ENCODE results near the gene EML6.
"Not testable (repeated sequence)": the region's sequence is repeated elsewhere in the genome, so short reads cannot be mapped to it uniquely, and the experiment has no call there.

The EML6 gene

DNA sequence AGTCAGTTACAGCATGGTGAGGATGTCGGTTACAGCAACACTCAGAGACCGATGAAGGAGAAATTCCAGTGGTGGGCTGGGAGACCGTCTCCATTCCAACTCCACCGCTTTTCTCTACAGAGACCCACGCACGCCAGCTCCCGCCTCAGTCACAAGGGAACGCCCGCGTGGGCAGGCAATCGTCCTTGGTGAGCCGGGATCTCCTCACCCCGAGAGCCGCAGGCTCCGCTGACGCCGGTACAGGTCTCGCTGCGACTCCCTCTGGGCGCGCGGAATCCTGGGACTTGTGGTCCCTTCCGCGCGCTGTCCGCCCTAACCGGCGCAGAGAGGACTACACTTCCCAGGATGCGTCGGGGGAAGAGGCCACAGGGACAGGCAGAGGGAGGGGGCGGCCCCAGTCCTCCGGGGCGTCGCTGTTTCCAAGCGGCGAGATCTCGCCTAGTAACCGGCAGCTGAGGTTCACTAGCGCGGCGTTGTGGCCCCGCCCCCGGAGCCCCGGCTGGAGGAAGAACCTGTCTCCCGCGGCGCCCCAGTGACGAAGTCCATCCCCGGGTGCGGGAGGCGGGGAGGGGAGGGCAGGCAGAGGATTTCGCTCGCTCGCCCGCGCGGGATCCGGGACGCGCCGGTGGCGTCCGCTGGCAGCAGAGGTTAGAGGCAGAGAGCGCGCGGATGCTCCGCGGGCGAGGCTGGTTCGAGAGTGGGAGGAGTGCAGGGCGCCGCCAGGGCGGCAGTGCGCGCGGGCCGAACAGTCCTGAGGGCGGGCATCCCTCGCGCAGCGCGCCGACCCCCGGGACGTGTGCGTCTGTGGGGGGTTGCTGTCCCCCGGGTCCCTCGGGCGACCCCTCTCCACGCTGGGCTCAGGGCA is at the start of gene EML6:
TSS of gene EML6 (plus strand) at position 532 of the 865 bp plus-strand sequence. CDS start 1,400 bp downstream, outside the sequence.
- peak; percentile 99 for DNase-seq

DNA sequence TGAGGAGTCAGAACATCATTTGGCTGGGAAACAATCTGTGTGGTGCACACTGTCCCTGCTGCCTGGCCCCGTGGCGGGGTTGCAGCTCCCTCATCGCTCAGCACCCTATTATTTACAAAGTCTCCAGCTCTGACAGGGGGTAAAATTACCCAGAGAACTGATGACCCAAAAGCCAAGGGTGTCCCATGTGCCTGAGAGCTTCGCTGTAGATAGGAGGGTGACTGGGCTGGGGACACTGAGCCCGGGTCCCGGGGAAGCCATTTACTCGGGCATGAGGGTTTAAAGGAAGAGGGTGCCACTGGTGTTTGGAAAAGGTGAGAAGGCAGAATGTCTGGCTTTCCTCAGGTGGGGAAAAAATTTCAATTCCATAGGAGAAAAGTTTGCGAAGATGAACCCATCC is 48.2 kb upstream of the EML6 start:
- no peak for DNase-seq

DNA sequence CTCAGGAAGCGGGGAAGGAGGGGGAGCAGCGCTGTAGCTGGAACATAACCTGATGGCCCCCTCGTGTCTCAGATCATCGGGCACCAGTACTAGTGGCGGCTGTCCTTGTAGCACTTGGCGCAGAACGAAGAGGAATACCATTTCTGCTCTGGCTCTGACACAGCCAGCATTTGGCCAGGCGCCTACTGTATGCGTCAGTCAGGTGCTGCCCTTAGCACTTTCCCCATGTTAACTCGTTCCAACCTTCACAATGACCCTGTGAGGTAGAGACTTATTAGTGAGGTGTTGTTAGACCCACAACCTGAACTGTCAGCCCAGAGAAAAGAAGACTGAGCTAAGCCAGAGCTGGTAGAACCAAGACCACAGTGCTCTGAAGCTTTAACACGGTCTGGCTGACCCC is 47.7 kb upstream of the EML6 start:
- DNase-seq: no peak

DNA sequence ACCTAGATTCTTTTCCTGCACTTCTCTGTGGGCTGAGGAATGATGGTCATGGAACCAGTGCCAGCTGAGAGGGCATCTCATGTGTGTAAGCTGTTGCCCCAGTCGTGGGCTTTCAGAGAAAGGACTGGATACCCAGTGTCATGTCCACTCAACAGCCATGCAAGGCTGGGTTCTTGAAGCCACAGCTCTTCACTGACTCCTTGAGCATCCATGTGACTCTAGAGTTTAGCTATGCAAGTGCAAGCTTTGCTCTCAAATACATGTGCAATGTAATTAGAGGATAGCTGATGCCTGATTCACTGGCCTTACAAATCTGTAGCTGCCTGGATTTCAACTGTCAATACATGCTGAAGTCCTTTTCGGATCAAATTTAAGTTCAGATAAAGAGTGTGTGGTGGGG is 46.8 kb upstream of the EML6 start:
- no peak for DNase-seq

DNA sequence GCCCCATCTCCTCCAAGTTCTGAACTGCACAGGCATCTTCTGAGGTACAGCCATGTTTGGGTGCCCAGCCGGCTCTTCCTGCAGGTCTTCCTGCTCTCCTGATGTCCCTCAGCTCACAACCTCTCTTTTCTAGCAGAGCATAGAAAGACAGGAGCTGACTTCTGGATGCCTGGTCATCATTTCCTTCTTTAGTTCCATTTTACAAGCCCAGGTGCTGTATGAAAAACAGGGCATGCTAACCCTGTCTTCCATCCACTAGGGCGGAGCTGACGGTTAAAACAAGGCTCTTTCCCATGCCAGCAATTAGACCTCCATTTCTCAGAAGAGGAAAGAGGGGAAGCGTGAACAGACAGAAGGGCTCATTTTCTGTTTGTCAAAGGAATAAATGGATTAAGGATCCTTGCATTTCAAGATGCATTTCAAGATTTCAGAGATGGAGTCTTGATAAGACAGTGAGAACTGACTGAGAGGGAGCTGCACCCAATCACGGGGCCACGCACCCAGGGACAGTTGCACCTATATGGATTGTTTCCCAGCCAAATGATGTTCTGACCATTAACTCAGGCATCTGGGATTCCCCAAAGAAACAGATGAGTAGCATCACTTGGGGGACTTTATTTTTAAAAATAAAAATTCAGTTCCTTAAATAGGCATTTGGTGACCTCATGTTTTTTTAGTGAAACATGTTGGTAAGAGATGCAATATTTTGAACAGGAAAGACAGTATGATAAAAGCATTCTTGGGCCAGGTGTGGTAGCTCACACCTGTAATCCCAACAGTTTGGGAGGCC is 45.8 kb upstream of the EML6 start:
- no peak for DNase-seq

DNA sequence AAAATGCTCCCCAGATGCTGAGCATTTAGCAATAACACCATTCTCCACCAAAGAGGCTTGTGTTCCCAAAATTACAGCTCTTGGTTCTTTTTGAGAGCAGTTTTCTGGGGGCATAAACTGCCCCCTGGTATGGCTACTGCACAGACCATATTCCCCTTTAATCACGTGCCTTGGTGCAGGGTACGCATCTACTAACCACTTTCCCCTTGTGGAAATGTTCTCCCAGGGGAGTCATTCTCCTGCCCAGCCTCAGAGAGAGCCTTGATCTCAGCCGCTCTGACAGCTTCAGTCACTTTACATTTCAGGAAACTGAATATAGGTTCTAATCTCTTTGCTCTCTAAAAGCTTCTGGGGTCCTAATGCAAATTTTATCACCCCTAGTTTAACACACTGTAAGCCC is 44.7 kb upstream of the EML6 start:
- no peak for DNase-seq

DNA sequence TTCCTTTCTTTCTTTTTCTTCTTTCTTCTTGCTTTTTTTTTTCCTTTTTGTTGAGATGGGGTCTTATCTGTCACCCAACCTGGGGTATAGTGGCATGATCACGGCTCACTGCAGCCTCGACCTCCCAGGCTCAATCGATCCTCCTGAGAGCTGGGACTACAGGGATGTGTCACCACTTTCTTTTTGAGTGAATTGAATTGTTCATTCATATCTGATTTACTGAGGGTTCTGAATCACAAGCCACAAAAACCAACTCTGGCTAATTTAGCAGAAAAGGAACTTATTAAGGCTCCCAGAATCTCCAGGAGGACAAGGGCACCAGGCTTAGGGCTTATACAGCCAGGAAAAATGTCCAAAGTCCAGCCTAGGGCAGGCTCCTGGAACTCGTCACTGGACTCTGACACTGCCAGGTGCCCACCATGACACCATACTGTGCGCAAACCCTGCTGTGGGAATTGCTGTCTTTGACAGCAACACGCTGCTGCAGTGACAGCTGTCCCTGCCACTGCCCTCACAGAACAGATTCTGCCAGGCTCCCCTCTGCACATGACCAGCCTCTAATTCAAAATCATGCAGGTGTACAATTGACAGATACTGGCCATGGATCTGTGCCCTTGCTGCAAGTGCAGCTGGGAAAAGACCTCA is 42.9 kb upstream of the EML6 start:
- DNase-seq: no peak

DNA sequence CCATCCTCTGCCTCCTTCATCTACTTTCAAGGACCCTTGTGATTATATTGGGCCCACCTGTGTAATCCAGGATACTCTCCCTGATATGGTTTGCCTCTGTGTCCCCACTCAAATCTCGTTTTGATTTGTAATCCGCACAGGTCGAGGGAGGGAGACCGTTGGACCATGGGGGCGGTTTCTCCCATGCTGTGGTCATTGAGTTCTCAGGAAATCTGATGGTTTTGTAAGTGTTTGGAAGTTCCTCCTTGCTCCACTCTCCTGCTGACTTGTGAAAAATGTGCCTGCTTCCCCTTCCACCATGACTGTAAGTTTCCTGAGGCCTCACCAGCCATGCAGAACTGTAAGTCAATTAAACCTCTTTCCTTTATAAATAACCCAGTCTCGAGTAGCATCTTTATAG is 42.0 kb upstream of the EML6 start:
- no peak for DNase-seq

DNA sequence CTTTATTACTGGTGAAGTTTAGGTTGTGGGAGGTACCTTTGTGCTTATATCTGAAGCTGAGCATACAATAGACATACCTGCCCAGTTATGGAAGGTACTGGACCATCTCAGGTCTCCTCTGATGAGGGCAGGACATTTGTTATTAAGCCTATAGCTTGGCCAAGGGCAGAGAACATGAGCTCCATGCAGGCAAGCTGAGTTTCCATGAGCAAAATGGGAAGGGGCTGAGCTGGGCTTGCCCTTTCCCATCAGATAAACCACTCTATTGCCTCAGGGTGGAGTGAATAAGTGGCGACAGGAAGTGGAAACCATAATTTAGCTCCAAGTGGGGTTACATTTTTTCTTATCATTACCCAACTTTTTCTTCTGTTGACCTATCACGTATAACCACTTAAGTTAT is 39.9 kb upstream of the EML6 start:
- no peak for DNase-seq

DNA sequence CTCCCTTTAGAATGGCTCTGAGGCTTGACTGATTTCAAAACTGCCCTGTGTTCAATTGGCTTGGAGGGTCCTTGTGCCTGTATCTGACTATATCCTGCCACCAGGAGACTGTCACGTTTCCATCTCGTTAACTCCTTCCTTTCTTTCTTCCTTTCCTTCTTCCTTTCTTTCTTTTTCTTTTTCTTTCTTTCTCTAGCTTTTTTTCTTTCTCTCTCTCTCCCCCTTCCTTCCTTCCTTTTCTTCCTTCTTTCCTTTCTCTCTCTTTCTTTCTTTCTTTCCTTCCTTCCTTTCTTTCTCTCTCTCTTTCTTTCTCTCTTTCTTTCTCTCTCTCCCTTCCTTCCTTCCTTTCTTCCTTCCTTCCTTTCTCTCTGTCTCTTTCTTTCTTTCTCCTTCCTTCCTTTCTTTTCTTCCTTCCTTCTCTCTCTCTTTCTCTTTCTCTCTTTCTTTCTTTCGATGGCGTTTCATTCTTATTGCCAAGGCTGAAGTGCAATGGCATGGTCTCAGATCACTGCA is 38.1 kb upstream of the EML6 start:
- no peak for DNase-seq

DNA sequence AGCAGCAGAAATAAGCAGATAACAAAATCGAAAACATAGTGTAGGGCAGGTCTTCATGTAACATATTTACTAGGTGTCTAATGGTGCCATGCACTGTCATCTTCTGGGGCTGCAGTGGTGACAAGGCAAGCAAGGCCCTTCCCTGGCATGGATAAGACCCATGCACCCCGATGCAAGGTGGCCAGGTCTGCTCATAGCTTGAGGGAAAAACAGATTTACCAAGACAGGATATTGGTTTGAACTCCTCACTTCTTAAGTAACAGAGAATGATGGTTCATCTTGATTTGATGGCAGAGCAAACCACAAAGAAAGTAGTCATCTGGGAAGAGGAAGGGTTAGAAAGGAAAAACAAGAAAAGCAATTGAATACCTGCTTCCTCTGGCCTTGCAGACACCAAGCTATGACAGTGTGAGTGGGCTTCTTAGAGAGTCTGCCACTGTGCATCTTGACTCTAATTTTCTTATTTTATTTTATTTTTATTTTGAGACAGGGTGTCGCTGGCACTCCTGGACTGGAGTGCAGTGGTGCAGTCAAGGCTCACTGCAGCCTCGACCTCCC is 35.8 kb upstream of the EML6 start:
- DNase-seq: no peak

DNA sequence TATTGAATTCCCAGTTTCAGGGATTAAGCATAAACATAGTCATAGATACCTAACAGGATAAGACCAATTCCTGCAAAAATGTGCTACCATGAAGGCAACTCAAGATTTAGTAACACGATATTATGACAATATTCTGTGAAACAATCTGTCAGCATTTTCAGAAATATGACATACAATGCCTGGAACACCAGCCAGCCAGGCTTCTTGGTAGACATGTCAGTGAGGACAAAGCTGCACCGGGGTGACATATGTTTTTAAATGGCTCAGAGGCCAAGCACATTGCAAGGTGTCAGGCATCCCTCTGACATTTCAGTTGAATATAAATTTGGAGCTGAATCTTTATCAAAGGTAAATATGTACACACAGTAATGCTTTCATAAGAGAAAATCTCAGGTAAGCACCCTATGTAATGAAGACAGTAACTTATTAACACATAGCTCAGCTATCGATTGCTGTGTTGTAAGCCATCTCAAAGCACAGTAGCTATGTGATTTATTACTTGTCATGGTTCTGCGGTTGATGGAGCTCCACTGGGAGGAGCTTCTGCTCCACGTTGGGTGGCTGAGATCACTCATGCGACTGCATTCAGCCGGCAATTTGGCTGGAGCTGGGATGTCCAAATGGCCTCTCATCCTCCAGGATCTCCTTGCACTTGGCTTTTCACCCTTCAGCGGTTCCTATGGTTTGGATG is 31.9 kb upstream of the EML6 start:
- no peak for DNase-seq

DNA sequence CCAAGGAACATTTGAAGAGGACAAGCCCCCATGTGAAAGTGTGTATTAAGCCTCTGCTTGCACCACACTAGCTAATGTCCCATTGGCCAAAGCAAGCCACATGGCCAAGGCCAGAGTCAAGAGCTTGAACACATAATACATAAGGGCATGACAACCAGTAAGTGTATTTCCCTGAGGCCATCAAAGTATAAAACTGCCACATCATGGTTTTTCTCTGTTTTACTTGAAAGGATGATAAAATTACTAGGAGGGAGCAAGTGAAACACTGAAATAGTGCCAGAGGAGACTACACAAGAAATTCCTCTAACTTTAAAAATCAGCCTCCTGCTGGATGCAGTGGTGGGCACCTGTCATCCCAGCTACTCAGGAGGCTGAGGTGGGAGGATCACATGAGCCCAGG is 30.9 kb upstream of the EML6 start:
- DNase-seq: no peak

DNA sequence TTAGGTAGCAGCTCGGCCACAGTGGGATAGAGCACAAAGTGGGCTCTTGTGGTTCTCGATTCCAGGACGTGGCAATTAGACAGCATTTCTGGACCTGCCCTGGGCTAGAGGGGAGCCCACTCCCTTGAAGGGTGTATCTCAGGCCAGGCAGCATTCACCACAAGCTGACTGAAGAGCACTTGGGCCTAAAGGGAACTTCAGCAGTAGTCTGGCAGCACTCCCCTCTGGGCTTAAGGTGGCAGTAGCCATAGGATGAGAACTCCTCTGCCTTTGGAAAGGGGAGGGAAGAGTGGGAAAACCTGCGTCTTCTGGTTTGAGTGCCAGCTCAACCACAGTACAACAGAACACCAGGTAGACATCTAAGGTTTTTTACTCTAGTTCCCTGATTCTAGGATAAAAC is 28.1 kb upstream of the EML6 start:
- DNase-seq: no peak

DNA sequence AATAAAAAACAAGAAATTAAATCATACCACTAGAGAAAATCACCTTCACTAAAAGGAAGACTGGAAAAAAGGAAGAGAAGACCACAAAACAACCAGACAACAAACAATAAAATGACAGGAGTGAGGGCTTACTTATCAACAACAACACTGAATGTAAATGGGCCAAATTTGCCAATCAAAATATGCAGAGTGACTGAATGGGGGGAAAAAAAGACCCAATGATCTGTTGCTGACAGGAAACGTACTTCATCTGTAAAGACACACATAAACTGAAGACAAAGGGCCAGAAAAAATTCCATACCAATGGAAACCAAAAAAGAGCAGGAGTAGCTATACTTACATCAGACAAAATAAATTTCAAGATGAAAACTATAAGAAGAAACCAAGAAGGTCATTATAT is 25.5 kb upstream of the EML6 start:
- no peak for DNase-seq

DNA sequence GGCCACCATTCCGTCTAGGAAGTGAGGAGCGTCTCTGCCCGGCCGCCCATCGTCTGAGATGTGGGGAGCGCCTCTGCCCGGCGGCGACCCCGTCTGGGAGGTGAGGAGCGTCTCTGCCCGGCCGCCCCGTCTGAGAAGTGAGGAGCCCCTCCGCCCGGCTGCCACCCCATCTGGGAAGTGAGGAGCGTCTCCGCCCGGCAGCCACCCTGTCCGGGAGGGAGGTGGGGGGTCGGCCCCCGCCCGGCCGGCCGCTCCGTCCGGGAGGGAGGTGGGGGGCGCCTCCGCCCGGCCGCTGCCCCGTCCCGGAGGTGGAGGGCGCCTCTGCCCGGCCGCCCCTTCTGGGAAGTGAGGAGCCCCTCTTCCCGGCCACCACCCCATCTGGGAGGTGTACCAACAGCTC is 24.5 kb upstream of the EML6 start:
- not testable (repeated sequence) for DNase-seq

DNA sequence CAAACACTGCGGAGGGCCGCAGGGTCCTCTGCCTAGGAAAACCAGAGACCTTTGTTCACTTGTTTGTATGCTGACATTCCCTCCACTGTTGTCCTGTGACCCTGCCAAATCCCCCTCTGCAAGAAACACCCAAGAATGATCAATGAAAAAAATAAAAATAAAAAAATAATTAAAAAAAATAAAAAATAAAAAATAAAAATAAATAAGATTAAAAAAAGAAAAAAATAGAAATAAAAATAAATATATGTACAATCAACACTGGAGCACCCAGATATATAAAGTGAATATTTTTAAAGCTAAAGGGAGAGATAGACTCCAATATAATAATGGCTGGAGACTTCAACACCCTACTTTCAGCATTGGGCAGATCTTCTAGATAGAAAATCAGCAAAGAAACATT is 23.8 kb upstream of the EML6 start:
- DNase-seq: no peak

DNA sequence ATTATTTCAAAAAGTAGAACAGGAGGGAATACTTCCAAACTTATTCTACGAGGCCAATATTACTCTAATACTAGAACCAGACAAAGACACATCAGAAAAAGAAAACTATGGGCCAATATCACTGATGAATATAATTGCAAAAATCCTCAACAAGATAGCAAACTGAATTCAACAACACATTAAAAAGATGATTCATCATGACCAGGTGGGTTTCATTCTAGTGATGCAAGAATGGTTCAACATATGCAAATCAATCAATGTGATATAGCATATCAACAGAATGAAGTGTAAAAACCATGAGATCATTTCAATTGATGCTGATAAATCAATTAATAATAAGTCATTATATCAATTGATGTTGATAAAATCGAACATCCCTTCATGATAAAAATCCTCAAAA is 22.4 kb upstream of the EML6 start:
- no peak for DNase-seq

DNA sequence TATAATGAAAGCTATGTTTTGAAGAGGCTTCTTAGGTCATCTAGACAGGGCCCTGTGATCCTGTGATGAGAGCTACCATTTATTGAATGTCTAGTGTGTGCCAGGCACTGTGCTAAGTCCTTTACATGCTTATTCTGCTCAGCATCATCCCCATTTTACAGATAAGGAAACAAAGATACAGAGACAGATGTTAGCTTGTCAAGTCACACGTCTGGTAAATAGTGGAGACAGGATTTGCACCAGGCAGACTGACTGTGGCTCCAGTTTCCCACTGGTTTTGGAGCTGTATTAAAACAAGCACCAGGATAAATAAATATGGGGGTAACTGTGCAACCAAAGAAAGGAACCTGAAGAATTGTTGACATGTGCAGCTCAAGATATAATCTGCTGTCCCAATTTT is 19.2 kb upstream of the EML6 start:
- DNase-seq: no peak

DNA sequence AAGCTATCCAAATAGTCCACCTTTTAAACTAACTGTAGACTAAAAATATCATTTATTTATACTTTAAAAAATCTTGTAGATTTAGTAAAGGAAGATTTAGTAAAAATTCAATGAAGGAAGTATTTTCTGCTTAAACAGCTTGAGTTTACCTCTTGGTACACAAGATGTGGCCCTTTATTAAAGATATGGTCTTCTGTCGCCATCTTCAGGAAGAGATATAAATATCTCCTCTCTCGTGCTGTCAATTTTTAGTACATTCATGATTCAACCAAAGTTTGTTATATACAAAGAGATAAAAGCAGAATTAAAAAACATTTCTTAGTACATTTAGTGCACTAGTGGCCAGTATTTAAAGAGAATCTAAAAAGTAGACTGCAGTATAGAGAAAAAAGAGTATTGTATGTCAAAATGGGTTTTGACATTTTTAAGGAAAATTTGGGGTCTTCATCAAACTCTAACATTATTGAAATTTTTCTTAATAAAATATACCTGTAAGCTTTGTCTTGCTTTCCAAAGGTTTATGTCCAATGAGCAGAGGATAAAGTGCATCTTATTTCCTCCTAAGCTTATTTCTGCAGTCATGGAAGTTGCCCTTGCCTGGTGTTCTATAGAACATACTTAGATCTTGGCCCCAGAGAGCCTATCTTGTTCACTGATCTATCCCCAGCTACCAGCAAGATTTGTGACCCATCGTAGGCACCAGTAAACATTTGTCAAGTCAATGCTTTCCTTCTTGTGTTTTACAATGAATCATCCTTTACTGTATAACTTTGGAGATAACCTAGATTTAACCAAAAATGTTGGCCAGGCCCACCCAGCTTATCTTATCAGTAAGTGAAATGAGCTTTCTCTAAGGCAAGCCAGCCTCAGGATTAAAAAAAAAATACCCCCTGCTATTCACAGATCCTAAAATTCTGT is 18.5 kb upstream of the EML6 start:
- peak; percentile 69 for DNase-seq

DNA sequence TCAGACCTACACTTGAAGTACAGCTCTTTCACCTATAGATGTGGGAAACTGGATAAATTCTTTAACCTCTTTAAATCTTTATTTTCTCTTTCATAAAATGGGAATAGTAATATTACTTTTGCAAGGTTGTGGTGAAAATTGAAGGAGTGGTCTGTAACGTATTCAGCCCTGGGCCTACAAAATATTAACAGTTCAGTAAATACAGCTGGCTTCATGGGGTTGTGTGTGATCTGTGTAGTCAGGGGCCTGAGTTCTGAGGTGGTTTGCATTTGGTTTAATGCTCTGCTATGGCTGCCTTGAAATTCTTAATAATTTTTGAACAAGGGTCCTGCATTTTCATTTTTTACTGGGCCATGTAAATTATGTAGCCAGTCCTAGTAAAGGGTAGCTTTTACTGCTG is 16.8 kb upstream of the EML6 start:
- DNase-seq: no peak

Measured in CD4-positive, alpha-beta T cell treated with Interleukin-12 subunit alpha and Interleukin-12 subunit beta, for 1 hour (primary cell).